HEK293 (cell line): Measurements from ENCODE around the gene PATL2.

Experiments
- CTCF ChIA-PET: fragments of 350-600 bp; formaldehyde crosslinking; extraction: SDS; loops from one replicate; lab custom pipeline; 2021; ENCODE audit warnings: antibody characterized with exemption; lab: Yijun Ruan, JAX
- POLR2A ChIA-PET: fragments of 300-600 bp; formaldehyde crosslinking; extraction: SDS; loops from one replicate; lab custom pipeline; 2020; ENCODE audit warnings: antibody characterized with exemption, inconsistent platforms; lab: Yijun Ruan, JAX
- H3K27ac ChIP-seq: fragments of 200-500 bp; sonication (Bioruptor generic); 2 replicates; pipeline ENCODE4 v1.5.1; 2014; ENCODE audit warnings: low read depth, low read length, control low read depth, inconsistent platforms; ENCODE audit errors: extremely low read depth
- H3K36me3 ChIP-seq, 2 experiments: fragments of 200-500 bp in 1 of 2; sonication (Bioruptor generic) in 1 of 2; 1 replicate in 1 of 2; 2 replicates in 1 of 2; pipeline ENCODE4 v1.5.1; 2014 to 2017; ENCODE audit warnings: inconsistent platforms in 2 of 2, low read length in 2 of 2; ENCODE audit not compliant: control insufficient read depth in 2 of 2, insufficient read depth in 1 of 2
- H3K4me1 ChIP-seq: fragments of 200-500 bp; sonication (Bioruptor generic); 2 replicates; pipeline ENCODE4 v1.5.1; 2014; ENCODE audit warnings: mild to moderate bottlenecking, low read length, inconsistent platforms; ENCODE audit not compliant: control insufficient read depth, insufficient read depth
- H3K4me3 ChIP-seq: 2 replicates; pipeline ENCODE4 v1.5.1; 2011; ENCODE audit warnings: low read depth, mild to moderate bottlenecking, control low read depth, low read length, moderate library complexity
- H3K9me3 ChIP-seq: fragments of 200-500 bp; sonication (Bioruptor generic); 2 replicates; pipeline ENCODE4 v1.5.1; 2014; ENCODE audit warnings: low read depth, low read length, inconsistent platforms; ENCODE audit not compliant: control insufficient read depth, insufficient read depth
- GLIS2 ChIP-seq: fragments of 450-650 bp; formaldehyde crosslinking; IDR thresholded peaks from 2 replicates; pipeline ENCODE4 v1.5.1; 2016; ENCODE audit warnings: missing biosample characterization, missing genetic modification characterization
- HOXA7 ChIP-seq: sonication (generic); formaldehyde crosslinking; IDR thresholded peaks from 2 replicates; pipeline ENCODE4 v1.8.1; 2022; ENCODE audit warnings: missing genetic modification reagents, borderline replicate concordance
- KLF16 ChIP-seq: fragments of 450-650 bp; formaldehyde crosslinking; IDR thresholded peaks from 2 replicates; pipeline ENCODE4 v1.5.1; 2017; ENCODE audit warnings: missing biosample characterization, missing genetic modification characterization
- MZF1 ChIP-seq: fragments of 450-650 bp; formaldehyde crosslinking; IDR thresholded peaks from 2 replicates; pipeline ENCODE4 v1.5.1; 2017; ENCODE audit warnings: missing biosample characterization, missing genetic modification characterization, borderline replicate concordance
- SCRT2 ChIP-seq: fragments of 450-650 bp; formaldehyde crosslinking; IDR thresholded peaks from 2 replicates; pipeline ENCODE4 v1.5.1; 2016; ENCODE audit warnings: missing biosample characterization, missing genetic modification characterization
- TCF7L2 ChIP-seq: IDR thresholded peaks from 2 replicates; pipeline ENCODE4 v1.6.1; 2011; ENCODE audit warnings: low read depth, mild to moderate bottlenecking, inconsistent platforms, low read length, moderate library complexity, borderline replicate concordance
- ZBTB20 ChIP-seq: fragments of 450-650 bp; formaldehyde crosslinking; IDR thresholded peaks from 2 replicates; pipeline ENCODE4 v1.5.1; 2016; ENCODE audit warnings: missing biosample characterization, missing genetic modification characterization
- ZBTB6 ChIP-seq: fragments of 450-650 bp; formaldehyde crosslinking; IDR thresholded peaks from 2 replicates; pipeline ENCODE4 v1.5.1; 2017; ENCODE audit warnings: missing biosample characterization, missing genetic modification characterization
- ZBTB7A ChIP-seq: fragments of 450-650 bp; formaldehyde crosslinking; IDR thresholded peaks from 2 replicates; pipeline ENCODE4 v1.5.1; 2016; ENCODE audit warnings: low read depth, missing biosample characterization, missing genetic modification characterization
- ZFP41 ChIP-seq: fragments of 450-650 bp; formaldehyde crosslinking; IDR thresholded peaks from 2 replicates; pipeline ENCODE4 v1.5.1; 2016; ENCODE audit warnings: missing biosample characterization, missing genetic modification characterization, borderline replicate concordance
- ZIC2 ChIP-seq: fragments of 450-650 bp; formaldehyde crosslinking; IDR thresholded peaks from 2 replicates; pipeline ENCODE4 v1.5.1; 2016; ENCODE audit warnings: missing biosample characterization, missing genetic modification characterization
- ZNF223 ChIP-seq: fragments of 450-650 bp; formaldehyde crosslinking; IDR thresholded peaks from 2 replicates; pipeline ENCODE4 v1.5.1; 2016; ENCODE audit warnings: missing biosample characterization, missing genetic modification characterization
- ZNF23 ChIP-seq: fragments of 450-650 bp; formaldehyde crosslinking; IDR thresholded peaks from 2 replicates; pipeline ENCODE4 v1.5.1; 2016; ENCODE audit warnings: missing biosample characterization, missing genetic modification characterization, borderline replicate concordance
- ZNF266 ChIP-seq: fragments of 450-650 bp; formaldehyde crosslinking; IDR thresholded peaks from 2 replicates; pipeline ENCODE4 v1.5.1; 2016; ENCODE audit warnings: missing biosample characterization, missing genetic modification characterization, low read depth
- ZNF341 ChIP-seq: fragments of 450-650 bp; formaldehyde crosslinking; IDR thresholded peaks from 2 replicates; pipeline ENCODE4; 2016; ENCODE audit warnings: low read depth, missing biosample characterization, missing genetic modification characterization
- ZNF366 ChIP-seq: fragments of 450-650 bp; formaldehyde crosslinking; conservative IDR thresholded peaks from 2 replicates; pipeline ENCODE4 v1.5.1; 2016; ENCODE audit warnings: missing biosample characterization, missing genetic modification characterization
- ZNF391 ChIP-seq: fragments of 450-650 bp; formaldehyde crosslinking; IDR thresholded peaks from 2 replicates; pipeline ENCODE4 v1.5.1; 2016; ENCODE audit warnings: low read depth, missing biosample characterization, missing genetic modification characterization, borderline replicate concordance
- ZNF530 ChIP-seq: fragments of 450-650 bp; formaldehyde crosslinking; IDR thresholded peaks from 2 replicates; pipeline ENCODE4 v1.5.1; 2016; ENCODE audit warnings: low read depth, missing biosample characterization, missing genetic modification characterization
- ZNF624 ChIP-seq: fragments of 450-650 bp; formaldehyde crosslinking; IDR thresholded peaks from 2 replicates; pipeline ENCODE4 v1.5.1; 2017; ENCODE audit warnings: missing biosample characterization, missing genetic modification characterization
- ZNF645 ChIP-seq: fragments of 450-650 bp; formaldehyde crosslinking; IDR thresholded peaks from 2 replicates; pipeline ENCODE4; 2016; ENCODE audit warnings: missing biosample characterization, missing genetic modification characterization
- ZNF658 ChIP-seq: fragments of 450-650 bp; formaldehyde crosslinking; IDR thresholded peaks from 2 replicates; pipeline ENCODE4; 2016; ENCODE audit warnings: missing biosample characterization, missing genetic modification characterization
- ZNF747 ChIP-seq: fragments of 450-650 bp; formaldehyde crosslinking; IDR thresholded peaks from 2 replicates; pipeline ENCODE4 v1.5.1; 2016; ENCODE audit warnings: missing biosample characterization, missing genetic modification characterization
- ZNF777 ChIP-seq: fragments of 450-650 bp; formaldehyde crosslinking; IDR thresholded peaks from 2 replicates; pipeline ENCODE4 v1.5.1; 2017; ENCODE audit warnings: missing biosample characterization, missing genetic modification characterization, borderline replicate concordance
- ZNF792 ChIP-seq: fragments of 450-650 bp; formaldehyde crosslinking; IDR thresholded peaks from 2 replicates; pipeline ENCODE4 v1.5.1; 2016; ENCODE audit warnings: missing biosample characterization, missing genetic modification characterization
- ZNF843 ChIP-seq: fragments of 450-650 bp; formaldehyde crosslinking; IDR thresholded peaks from 2 replicates; pipeline ENCODE4 v1.5.1; 2016; ENCODE audit warnings: missing biosample characterization, missing genetic modification characterization
- TF ChIP-seq, protein P1 (sequence below): fragments of 450-650 bp; formaldehyde crosslinking; IDR thresholded peaks from 2 replicates; pipeline ENCODE4 v1.5.1; 2016; ENCODE audit warnings: missing biosample characterization, missing genetic modification characterization

Gene PATL2

GRCh38 chr15:44718180-44718926 lies 7.2 kb upstream of the PATL2 start (continued):
- TF ChIP-seq ZNF341 (tag by site-specific recombination) (no peak), GLIS2 (tag by site-specific recombination) (no peak)
- TF ChIP-seq, all 188 proteins: peak for 0

GRCh38 chr15:44716983-44717602 lies 6.0 kb upstream of the PATL2 start:
- Histone ChIP-seq H3K4me3 (no peak overlapping the region), H3K9me3 (no peaks in the 10 kb centered on the region), H3K27ac (no peak overlapping the region), H3K36me3 (peaks cover 15 to 42% of the 10 kb centered on the region in 2 experiments), H3K4me1 (no peaks in the 10 kb centered on the region)
- ChIA-PET CTCF (interaction anchor here (1.3 kb wide), 1 partner anchor 13 kb away, joined by 3 read pairs; no protein-coding TSS in a partner anchor), POLR2A (interaction anchor here (0.9 to 1.2 kb wide), 2 partner anchors 12 to 53 kb away, joined by 3 read pairs; partner anchors contain the start of gene SPG11)
- TF ChIP-seq ZNF223 (tag by site-specific recombination) (no peak), ZNF792 (tag by site-specific recombination) (no peak), ZNF843 (tag by site-specific recombination) (no peak), ZNF747 (tag by site-specific recombination) (no peak), ZBTB6 (no peak), ZNF391 (tag by site-specific recombination) (no peak), ZBTB7A (tag by site-specific recombination) (no peak)

GRCh38 chr15:44715797-44716334 lies 4.7 kb upstream of the PATL2 start:
- no peak overlapping the region for H3K4me3 ChIP-seq
- TF ChIP-seq ZNF777 (tag by site-specific recombination) (no peak), ZBTB20 (tag by site-specific recombination) (no peak), ZIC2 (tag by site-specific recombination) (no peak), SCRT2 (no peak), HOXA7 (CRISPR knock-in tag) (no peak), TCF7L2 (no peak), ZNF658 (no peak), ZNF23 (no peak), ZNF266 (no peak), ZNF530 (tag by site-specific recombination) (no peak), ZNF366 (no peak), KLF16 (no peak), ZFP41 (tag by site-specific recombination) (no peak), MZF1 (tag by site-specific recombination) (no peak), ZNF624 (tag by site-specific recombination) (no peak), ZNF645 (no peak)
- TF ChIP-seq, protein P1, sequence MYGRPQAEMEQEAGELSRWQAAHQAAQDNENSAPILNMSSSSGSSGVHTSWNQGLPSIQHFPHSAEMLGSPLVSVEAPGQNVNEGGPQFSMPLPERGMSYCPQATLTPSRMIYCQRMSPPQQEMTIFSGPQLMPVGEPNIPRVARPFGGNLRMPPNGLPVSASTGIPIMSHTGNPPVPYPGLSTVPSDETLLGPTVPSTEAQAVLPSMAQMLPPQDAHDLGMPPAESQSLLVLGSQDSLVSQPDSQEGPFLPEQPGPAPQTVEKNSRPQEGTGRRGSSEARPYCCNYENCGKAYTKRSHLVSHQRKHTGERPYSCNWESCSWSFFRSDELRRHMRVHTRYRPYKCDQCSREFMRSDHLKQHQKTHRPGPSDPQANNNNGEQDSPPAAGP (tag by site-specific recombination): no peak
- H3K9me3 ChIP-seq: no peaks in the 10 kb centered on the region
- no peaks in the 10 kb centered on the region for H3K4me1 ChIP-seq
- H3K36me3 ChIP-seq: peaks cover 15 to 42% of the 10 kb centered on the region in 2 experiments
- ChIA-PET POLR2A (interaction anchor here (0.7 to 0.9 kb wide), 2 partner anchors 11 to 13 kb away, joined by 3 read pairs; no protein-coding TSS in a partner anchor), CTCF (interaction anchor here (0.6 to 1.3 kb wide), 3 partner anchors 12 to 53 kb away, joined by 3 read pairs; no protein-coding TSS in a partner anchor)
- H3K27ac ChIP-seq: no peak overlapping the region
